Endometrium (tissue), 2 donors: ENCODE measurements around the gene C1QB.
"Not testable (repeated sequence)": the region's sequence is repeated elsewhere in the genome, so short reads cannot be mapped to it uniquely, and the experiment has no call there.

Experiments used
- FAIRE-seq: peaks from 2 replicates; lab custom pipeline; 2012; peaks lifted over from hg19 to GRCh38; lab: Jason Lieb, UNC
- donor health status: control.
- donor health status: control.

The C1QB gene

GRCh38 chr1:22699681-22700520 lies 46.9 kb downstream of the C1QB start:
- FAIRE-seq, result no peak

GRCh38 chr1:22702296-22703085 lies 49.5 kb downstream of the C1QB start:
- no peak for FAIRE-seq

GRCh38 chr1:22704440-22705067 lies 51.5 kb downstream of the C1QB start:
- no peak for FAIRE-seq

- no peak for FAIRE-seq
Observed at GRCh38 chr1:22705586-22705985, 52.5 kb downstream of the C1QB start.

- FAIRE-seq, result not testable (repeated sequence)
Observed at GRCh38 chr1:22706100-22706499, 53.1 kb downstream of the C1QB start.

GRCh38 chr1:22708777-22709176 lies 55.7 kb downstream of the C1QB start:
- FAIRE-seq, result no peak

- FAIRE-seq, result no peak
Observed at GRCh38 chr1:22709227-22709626, 56.2 kb downstream of the C1QB start.

GRCh38 chr1:22709891-22710700 lies 57.1 kb downstream of the C1QB start:
- no peak for FAIRE-seq

GRCh38 chr1:22710701-22711049 lies 57.6 kb downstream of the C1QB start, which contains the start of gene EPHB2:
Gene EPHB2, plus strand, starts transcription at chr1:22710839. Its CDS starts 144 bp downstream, at chr1:22710983.
- FAIRE-seq, result no peak

GRCh38 chr1:22711071-22711470 lies 58.0 kb downstream of the C1QB start:
- FAIRE-seq, result no peak
